Esophagus squamous epithelium (tissue), 4 donors: Measurements from ENCODE around the gene KLF7.

ENCODE experiments used
- CTCF ChIP-seq, 6 experiments: fragments of 450-650 bp in 4 of 6; fragments of 200-600 bp in 2 of 6; sonication (generic) in 2 of 6; IDR thresholded peaks; one replicate each; pipeline ENCODE4 v1.5.1; 2016 to 2019; ENCODE audit warnings: antibody characterized with exemption in 6 of 6, mild to moderate bottlenecking in 4 of 6, moderate library complexity in 4 of 6
- POLR2A ChIP-seq, 4 donors: fragments of 450-650 bp; IDR thresholded peaks; one replicate each; pipeline ENCODE4 v1.6.1; 2017; ENCODE audit warnings: antibody characterized with exemption in 4 of 4, mild to moderate bottlenecking in 4 of 4, moderate library complexity in 3 of 4

DNA sequence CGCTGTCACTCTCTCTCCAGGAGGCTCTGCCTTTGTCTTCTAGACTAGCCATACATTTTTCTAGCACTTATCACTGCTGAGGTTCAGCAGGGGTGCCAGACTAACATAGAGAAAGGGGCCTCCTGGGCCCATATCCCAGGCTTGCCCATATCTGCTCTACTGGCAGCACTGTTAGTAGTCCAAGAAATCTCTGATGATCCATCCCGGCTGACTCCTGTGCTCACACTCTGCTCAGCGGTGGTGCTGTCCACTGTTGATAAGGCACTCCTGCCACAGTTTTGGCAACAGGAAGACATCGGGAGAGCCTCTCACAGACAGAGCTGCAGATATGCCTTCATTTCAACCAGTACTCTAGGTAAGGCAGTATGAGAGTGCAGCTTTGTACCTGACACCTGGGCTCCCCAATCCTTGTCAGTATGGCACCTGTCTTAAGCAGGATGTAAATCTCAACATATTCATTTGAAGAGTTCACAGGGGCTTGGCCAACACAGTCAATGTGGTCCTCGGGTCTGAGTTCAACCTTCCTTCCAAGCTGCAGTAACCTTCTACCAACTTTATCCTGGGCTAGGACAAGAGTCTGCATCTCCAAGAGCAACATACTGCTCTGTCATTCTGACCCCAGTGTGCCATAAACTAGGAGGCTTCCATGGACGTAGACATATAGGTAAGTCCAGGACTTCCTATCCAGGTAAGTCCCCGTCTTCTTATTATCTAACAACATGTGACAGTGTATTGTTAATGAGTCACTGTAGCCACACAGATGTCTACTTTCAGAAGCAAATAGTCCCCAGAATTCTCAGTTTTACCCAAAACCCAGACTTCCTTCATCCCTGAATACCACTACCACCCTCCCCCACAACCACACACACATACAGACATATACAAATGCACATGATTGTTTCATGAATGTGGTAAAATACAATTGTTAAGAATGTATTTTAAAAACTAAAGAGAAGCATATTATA is 16.2 kb downstream of the KLF7 start:
- TF ChIP-seq CTCF (IDR thresholded peaks at IDR 0.05) (no peak), POLR2A (IDR thresholded peaks at IDR 0.05) (no peak)
